Renal cortical epithelial cell (primary cell): ENCODE results near the gene MUC13. TPM values are rescaled to one million over a fixed set of nuclear protein-coding genes. Genes with fewer than 3 reads are reported as not detected.

Experiments used
- DNase-seq: peaks from one replicate; pipeline ENCODE4 v3.0.0-alpha.2; 2011; ENCODE audit warnings: low read depth
- total RNA-seq: library from RNA; depleted of rRNA; stranded (reverse); fragments of >200 nt; gene quantifications from 2 replicates; pipeline ENCODE4 v1.2.3, GENCODE V29; 2014

Gene MUC13
- total RNA-seq, 1 donor from 2014 or later: not detected

DNA sequence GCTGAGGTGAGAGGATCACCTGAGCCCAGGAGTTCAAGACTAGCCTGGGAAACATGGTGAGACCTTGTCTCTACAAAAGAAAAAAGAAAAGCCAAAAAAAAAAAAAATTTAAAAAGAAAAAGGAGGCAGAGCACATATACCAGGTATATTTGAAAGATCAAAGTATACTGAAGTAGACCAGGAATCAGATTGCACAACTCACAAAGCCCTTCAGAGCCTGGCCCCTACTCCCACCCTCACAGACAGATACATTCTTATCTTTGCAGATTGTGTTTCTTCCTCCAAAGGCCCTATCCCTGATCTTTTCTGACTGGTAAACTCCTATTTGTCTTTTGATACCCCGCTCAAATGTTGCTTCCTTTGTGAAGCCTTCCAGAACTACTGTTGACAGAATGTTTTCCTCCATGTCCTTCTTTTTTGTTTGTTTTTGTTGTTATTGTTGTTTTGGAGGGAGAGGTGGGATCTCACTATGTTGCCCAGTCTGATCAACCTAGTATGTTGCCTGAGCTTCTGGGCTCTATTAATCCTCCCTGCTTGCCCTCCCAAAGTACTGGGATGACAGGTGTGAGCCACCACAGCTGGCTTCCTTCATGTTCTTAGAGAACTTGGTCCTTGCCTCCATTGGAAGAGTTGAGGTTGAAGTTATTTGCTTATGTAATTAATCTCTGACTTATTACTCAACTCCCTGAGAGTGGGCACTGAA is 37.6 kb downstream of the MUC13 start:
- no peak for DNase-seq

GRCh38 chr3:124895756-124896155 is 38.8 kb downstream of the MUC13 start:
- no peak for DNase-seq

- no peak for DNase-seq
Observed at GRCh38 chr3:124893526-124893925, 41.0 kb downstream of the MUC13 start.

GRCh38 chr3:124890573-124891190 is 43.9 kb downstream of the MUC13 start:
- no peak for DNase-seq

DNA sequence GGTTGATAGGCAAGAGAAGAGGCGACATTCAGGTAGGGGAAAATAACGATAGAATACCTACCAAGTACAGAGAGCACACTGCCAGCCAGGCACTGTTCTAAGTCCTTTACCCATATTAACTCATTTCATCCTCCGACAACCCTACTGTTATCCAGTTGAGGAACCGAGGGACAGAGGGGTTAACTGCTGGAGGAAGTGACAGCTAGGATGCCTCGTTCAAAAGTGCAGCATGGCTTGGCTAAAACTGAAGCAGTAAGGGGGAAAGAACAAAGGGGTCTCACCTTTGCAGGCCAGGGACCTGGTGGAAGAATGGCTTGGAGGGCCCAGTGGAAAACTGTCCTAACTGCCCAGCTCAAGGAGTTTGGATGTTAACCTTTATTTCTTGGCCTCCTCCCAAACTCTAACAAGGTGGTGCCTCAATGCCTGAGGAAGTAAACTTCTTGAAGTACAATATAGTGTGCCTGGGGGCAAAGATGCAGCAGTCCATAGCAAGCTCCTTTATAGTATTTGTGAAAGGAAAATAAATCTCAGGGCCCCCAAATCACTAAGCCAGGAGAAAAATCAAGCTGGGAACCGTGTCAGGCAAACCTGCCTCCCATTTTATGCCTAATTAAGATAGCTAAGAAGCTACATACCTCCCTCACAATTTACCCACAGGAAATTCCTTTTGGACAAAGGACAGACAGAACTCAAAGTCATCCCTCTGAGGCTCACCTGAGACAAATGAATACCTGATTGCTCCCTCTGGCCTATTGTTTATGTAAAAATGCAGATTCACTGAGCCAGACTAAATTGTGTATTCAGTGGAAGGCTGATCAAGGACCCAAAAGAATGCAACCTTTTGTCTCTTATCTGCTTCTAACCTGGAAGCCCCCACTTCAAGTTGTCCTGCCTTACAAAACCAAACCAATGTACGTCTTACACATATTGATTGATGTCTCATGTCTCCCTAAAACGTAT is 45.8 kb downstream of the MUC13 start:
- no peak for DNase-seq

DNA sequence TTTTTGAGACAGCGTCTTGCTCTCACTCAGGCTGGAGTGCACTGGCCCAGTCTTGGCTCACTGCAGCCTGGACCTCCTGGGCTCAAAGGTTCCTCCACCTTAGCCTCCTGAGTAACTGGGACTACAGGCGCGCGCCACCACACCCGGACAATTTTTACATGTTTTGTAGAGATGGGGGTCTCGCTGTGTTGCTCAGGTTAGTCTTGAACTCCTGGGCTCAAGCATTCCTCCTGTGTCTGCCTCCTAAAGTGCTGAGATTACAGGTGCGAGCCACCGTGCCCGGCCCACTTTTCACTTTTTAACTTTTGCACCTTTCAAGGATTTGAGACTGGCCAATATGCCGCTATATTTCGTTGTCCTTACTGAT is 46.6 kb downstream of the MUC13 start:
- DNase-seq: no peak

GRCh38 chr3:124887177-124887931 is 47.2 kb downstream of the MUC13 start, which contains the start of gene ITGB5:
TSS of gene ITGB5 (minus strand) at chr3:124887365. CDS start at chr3:124887000, 365 bp downstream.
- DNase-seq: peak; percentile 52

GRCh38 chr3:124886168-124887056 is 48.1 kb downstream of the MUC13 start:
- no peak for DNase-seq

GRCh38 chr3:124885466-124886167 is 48.9 kb downstream of the MUC13 start:
- peak; percentile 29 for DNase-seq

- peak; percentile 49 for DNase-seq
Observed at GRCh38 chr3:124884474-124885101, 50.0 kb downstream of the MUC13 start.

DNA sequence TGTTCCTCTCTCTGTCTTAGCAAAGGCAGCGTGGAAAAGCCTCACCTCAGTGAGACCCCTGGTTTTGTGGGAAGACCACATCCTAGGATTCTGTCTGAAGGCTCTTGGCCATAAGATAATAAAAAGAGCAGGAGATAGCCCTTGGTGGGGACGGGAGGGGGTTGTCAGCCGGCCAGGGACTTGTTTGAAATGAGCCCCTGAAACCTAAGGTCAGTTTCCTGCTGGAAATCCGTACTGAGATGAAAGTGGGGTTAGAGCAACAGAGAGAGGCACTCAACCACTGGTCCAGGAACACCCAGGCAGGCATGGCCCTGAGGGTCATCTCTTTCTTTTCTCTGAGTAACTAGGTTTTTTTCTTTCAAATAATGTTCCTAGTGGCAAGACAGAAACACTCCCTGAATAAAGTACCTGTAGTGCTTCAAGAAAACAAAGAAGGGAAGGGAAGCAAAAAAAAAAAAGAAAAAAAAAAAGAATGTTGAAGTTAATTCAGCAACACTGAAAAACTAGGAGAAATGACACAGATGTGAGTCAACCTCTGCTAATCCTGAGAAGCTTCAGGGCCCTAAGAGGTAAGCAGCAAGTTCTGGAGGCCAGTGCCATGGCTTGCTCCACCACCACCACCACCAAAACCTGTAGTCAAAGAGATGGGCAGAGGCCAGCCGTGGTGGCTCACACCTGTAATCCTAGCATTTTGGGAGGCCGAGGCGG is 50.6 kb downstream of the MUC13 start:
- peak; percentile 73 for DNase-seq

- DNase-seq: no peak
Observed at GRCh38 chr3:124882816-124883747, 51.5 kb downstream of the MUC13 start.

DNA sequence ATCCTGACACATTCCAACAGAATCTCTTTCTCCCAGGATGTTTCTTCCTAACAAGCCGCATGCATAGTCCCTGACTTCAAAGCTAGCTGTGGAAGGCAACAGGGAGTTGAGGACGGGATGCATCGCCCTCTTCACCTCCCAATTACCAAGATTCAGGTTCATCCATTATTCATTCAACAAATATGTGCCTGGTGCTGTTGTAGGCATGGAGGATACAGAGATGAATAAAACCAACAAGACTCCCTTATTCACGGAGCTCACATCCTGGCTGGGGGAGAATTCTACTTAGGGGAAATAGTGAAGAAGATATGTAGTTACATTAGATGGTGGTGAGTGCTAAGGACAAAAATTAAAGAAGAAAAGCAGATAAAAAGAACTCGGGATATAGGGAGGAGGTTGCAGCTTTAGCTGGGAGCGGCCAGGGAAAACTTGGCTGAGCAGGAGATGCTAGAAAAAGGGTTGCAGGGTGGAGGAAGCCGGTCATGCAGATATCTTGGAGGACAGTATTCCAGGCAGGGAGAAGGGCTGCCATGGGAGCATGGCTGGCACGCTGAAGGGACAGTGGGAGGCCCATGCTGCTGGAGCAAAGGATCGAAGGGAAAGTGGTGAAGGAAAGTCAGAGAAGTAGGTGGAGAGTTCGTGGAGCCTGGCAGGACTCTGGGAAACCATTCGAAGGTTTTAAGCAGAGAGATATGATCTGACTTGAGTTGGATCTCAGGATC is 52.4 kb downstream of the MUC13 start:
- DNase-seq: no peak

DNA sequence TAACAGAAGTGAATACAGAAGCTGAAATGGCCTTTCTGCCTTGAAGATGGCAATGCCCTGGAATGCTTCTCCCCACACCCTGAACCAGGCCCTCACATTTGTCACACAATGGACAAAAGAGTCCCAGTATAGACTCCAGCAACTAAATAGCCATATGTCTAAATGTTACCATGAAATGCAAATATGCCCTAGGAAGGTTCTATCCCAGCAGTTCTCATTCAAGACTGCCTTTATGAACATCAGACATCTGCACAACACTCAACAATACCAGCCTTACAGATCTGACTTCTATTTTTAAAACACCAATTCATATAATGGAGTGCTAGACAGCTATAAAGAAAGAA is 55.2 kb downstream of the MUC13 start:
- no peak for DNase-seq

GRCh38 chr3:124878561-124879336 is 55.8 kb downstream of the MUC13 start:
- peak; percentile 92 for DNase-seq

- DNase-seq: no peak
Observed at GRCh38 chr3:124877674-124878073, 56.9 kb downstream of the MUC13 start.
